Astrocyte of the cerebellum (primary cell): ENCODE measurements around the gene SMTNL2.

Source experiments
- DNase-seq: peaks from one replicate; pipeline ENCODE4 v3.0.0-alpha.2; 2011; ENCODE audit warnings: low read depth
- H3K4me3 ChIP-seq: 2 replicates; pipeline ENCODE4 v1.5.1; 2011; ENCODE audit warnings: mild to moderate bottlenecking, low read depth, low read length, moderate library complexity
- CTCF ChIP-seq: IDR thresholded peaks from 2 replicates; pipeline ENCODE4 v1.5.1; 2012; ENCODE audit warnings: low read length, low read depth, moderate library complexity, mild to moderate bottlenecking; ENCODE audit errors: missing control alignments
- in situ Hi-C: cut with HindIII; loops from 2 replicates; pipeline ENCODE4 v1.10.0; 2017; ENCODE audit warnings: low sequenced_read_pairs

SMTNL2 gene

GRCh38 chr17:4579678-4580077 is 4.7 kb upstream of the SMTNL2 start:
- in situ Hi-C loops: no loop called here
- no peak for DNase-seq
- no peak overlapping the region for H3K4me3 ChIP-seq
- no peak for TF ChIP-seq CTCF

GRCh38 chr17:4580291-4580690 is 4.0 kb upstream of the SMTNL2 start:
- no peak for TF ChIP-seq CTCF
- in situ Hi-C loops: no loop called here
- no peak for DNase-seq
- H3K4me3 ChIP-seq: no peak overlapping the region

GRCh38 chr17:4582101-4582501 is 2.2 kb upstream of the SMTNL2 start:
- in situ Hi-C loops: no loop called here
- TF ChIP-seq CTCF: no peak
- H3K4me3 ChIP-seq: no peak overlapping the region
- DNase-seq: no peak

- H3K4me3 ChIP-seq: no peak overlapping the region
- no peak for TF ChIP-seq CTCF
- in situ Hi-C loops: no loop called here
- DNase-seq: no peak
Measured at GRCh38 chr17:4582691-4583090, 1.6 kb upstream of the SMTNL2 start.

GRCh38 chr17:4583206-4583605 is 1.1 kb upstream of the SMTNL2 start:
- in situ Hi-C loops: no loop called here
- no peak for DNase-seq
- TF ChIP-seq CTCF: no peak
- no peak overlapping the region for H3K4me3 ChIP-seq

- peak overlapping the region; percentile 19 for H3K4me3 ChIP-seq
- in situ Hi-C loops: no loop called here
- TF ChIP-seq CTCF: peak; percentile 64
- no peak for DNase-seq
Measured at GRCh38 chr17:4583782-4584100, 588 bp upstream of the SMTNL2 start.
